ENCODE results near the gene PDIA2.
"Not testable (repeated sequence)": the region's sequence is repeated elsewhere in the genome, so short reads cannot be mapped to it uniquely, and the experiment has no call there.

Gene PDIA2

DNA sequence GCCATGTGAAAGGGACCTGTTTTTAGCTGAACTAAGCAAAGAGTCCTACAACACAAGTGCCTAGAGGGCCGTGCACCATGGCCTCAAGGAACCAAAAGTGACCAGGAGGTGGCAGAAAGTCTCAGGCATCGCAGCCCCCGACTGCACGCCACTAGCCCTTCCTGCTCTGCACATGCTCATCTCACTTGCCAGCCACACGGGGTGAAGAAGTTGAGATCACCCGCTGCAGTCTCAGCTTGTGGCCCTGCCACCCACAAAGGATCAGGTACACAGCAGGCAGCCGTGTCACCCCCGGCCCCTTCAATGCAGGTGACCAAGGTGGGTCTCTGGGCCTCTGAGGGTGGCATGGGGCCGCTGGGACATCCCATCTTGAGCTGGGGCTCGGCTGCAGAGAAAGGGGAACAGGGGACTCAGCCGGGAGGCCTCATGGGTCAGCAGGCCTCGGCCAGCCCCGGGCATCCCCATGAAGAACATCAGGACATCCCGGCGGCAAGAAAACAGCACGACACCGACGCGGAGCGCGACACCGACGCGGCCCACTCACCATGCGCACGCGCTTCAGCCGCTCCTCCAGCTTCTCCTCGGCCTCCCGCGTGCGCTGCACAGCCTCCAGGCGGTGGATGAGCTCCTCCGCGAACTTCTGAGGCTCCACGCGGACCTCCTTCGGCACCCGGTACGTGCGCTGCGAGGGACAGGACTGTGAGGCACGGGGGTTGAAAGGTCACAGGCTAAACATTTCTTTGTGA lies 21.0 kb downstream of the PDIA2 start:
- no peak for DNase-seq

DNA sequence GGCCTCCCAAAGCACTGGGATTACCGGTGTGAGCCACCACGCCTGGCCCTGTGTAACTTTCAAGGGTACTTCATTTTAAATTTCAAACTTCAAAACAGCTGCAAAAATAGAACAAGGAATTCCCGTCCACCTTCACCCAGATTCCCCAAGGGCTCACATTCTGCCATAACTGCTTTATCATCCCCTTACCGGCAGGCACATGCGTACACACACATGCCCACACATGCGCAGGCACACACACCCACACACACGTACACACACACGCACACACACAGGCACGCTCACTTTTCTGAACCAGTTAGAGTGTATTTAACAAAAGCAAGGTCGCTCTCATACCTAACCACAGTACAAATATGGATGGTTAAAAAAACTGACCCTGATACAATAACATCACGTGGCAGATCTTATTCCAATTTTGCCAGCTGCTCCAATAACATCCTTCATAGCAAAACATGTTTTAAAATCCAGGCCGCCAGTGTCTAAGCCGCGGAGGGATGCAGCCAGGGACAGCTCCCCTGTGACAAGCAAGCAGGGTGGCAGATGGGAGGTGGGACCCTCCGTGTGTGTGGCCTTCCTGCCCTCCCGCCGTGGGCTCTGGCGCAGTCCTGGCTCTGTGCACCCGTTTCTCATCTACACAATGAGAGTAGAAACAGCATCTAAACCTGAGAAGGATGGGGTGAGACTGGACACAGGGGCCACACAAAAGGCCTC lies 23.1 kb downstream of the PDIA2 start:
- no peak for DNase-seq

- DNase-seq = no peak
Measured at GRCh38 chr16:306911-307370, 24.0 kb downstream of the PDIA2 start.

DNA sequence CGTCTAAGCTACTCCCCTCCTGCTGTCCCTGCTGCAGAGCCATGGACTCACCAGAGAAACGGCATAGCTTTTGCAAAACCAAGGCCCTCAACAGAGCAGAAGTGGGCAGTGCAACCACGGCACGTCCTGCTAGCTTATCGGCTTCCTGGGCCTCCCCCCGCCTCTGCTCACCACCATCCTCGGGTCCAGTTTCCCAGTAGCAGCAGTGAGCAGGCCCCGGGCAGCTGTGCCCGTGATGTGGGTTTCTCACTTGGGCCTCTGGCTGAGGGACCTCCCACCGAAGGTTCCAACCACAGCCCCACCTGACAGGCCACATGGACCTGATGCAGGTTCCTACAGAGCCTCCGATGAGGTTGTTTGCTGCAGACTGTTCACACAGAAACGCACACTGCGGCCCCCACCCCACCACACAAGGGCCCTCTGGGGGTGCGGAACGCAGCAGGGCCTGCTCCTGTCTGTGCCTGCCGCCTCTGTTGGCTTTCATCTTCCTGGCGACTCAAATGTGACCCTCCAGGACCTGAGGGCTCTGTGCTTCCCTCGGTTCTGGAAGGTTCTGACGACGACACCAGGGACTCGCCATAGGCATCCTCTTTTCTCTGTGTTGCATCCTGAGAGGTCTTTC lies 24.8 kb downstream of the PDIA2 start:
- DNase-seq = no peak

DNA sequence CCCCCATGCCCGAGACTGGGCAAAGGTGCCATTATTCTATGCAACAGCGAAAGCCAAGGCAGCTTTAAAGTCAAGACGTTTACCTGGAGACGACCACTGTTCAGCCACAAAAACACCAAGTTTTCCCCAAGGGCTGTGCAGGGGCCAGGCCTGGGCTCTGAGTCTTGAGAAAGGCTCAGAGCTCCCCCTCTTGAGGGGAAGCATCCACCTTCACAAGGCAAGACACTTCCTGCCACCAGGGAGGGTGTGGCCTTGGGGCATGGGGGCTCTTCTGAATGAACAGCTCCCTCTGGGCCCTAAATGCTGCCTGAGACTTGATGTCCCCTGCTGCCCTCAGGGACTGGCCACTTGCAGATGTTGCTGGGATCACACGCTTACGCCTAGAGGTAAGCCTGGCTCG lies 26.5 kb downstream of the PDIA2 start:
- DNase-seq = no peak

- DNase-seq = no peak
Measured at GRCh38 chr16:311725-312124, 28.8 kb downstream of the PDIA2 start.

DNA sequence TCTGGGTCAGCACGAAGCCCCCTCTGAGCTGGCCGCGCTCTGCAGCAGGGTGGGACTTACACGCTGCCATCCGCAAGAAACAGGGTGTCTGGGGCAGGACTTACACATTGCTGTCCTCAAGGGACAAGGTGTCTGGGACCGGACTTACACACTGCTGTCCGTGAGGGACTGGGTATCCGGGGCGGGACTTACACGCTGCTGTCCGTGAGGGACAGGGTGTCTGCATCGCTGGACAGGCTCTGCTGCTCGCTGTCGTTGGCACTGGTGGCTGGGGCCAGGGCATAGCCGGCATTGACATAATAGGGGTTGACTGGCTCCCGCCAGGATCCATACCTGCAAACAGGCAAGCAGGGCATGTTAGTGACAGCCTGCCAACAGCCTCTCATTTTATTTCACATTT lies 31.4 kb downstream of the PDIA2 start:
- no peak for DNase-seq

GRCh38 chr16:314795-315299 lies 31.9 kb downstream of the PDIA2 start:
- DNase-seq = no peak

DNA sequence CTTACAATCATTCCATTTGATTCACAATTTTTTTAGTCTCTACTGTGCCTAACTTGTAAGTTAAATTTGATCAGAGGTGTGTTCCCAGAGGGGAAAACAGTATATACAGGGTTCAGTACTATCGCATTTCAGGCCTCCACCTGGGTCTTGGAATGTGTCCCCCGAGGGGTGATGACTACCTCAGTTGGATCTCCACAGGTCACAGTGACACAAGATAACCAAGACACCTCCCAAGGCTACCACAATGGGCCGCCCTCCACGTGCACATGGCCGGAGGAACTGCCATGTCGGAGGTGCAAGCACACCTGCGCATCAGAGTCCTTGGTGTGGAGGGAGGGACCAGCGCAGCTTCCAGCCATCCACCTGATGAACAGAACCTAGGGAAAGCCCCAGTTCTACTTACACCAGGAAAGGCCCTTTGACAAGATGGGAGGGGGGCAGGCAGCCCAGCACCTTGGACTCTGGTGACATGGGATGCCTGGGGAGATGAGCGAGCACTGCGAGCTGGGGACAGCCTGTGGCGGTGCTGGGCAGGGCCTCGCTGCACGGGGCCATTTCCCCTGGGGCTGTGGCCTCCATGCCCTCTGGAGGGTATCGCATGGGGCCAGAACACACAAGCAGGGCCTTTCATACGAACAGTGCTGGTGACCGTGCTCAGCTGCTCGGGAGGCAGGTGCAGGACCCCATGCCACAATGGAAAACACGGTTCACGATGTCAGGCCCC lies 33.9 kb downstream of the PDIA2 start:
- DNase-seq = no peak

DNA sequence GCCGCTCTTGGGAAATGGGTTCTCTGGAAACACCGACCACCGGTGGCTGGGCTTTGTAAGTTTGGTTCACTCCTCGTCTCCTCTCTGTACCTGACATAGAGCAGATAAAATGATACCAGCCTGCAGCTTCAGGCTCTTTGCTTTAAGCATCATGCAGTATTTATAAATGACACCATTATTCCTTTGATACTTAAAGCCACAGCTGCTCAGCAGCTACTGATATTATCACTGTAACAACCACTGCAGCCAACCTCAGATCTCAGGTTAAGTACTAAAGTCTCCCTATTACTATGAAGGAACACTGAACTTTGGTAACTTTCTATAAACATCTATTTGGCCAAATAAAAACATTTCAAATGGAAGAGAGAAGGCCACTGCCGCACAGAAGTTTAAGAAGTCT lies 34.6 kb downstream of the PDIA2 start:
- no peak for DNase-seq

- DNase-seq = no peak
Measured at GRCh38 chr16:318628-319027, 35.7 kb downstream of the PDIA2 start.

DNA sequence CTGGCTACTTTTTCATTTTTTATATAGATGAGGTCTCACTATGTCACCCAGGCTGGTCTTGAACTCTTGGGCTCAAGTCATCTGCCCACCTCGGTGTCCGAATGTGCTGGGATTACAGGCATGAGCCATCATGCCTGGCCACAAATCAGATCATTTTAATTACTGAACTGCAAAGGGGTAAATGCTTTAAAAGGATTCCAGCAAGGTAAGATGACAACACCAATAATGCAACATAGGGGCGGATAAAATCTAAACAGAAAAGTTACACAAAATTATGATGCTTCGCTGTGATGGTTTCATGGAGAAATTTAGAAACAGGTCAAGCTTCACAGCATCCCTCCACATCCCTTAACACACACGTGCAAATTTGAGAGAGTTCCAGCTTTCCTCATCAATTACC lies 37.2 kb downstream of the PDIA2 start:
- DNase-seq = no peak

GRCh38 chr16:321532-321931 lies 38.6 kb downstream of the PDIA2 start:
- DNase-seq = no peak

DNA sequence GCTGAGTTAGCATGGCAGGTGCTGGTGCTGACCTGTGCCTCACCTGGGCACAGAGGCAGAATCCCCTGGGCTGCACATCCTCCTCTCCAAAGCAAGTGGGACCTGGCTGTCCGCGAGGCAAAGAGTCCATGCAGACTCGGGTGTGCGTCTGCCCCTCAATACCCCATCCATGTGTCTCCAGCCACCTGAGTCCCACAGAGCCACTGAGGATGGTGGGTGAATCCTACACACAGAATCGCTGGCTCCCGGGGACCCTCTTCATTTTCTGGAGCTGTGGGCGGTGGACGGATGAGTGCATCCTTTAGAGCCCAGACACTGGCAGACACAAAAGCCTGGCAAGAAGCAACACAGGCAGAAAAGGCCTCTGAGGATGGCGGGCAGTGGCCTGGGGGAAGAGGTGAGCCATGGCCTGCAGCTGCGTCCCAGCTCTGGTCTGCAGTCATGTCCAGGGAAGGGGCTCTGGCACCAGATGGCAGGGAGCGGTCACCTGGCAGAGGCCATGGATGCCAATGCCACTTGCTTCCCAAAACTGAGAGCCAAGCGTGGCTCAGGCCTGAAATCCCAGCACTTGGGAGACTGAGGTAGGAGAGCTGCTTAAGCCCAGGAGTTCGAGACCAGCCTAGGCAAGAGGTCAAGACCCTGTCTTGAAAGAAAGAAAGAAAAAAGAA lies 39.6 kb downstream of the PDIA2 start:
- no peak for DNase-seq

DNA sequence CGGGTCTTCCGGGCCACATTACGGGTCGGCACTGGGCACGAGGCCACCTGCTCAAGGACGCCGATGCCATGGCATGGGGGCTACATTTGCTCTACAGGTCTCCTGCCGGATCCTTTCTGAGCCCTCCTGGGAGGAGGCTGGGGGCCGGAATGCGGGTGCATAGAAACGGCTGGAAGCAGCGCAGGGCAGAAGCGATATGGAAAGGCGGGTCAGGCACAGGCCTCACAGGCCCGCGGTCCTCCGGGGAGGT lies 41.2 kb downstream of the PDIA2 start:
- no peak for DNase-seq

- no peak for DNase-seq
Measured at GRCh38 chr16:324451-325334, 41.7 kb downstream of the PDIA2 start.

DNA sequence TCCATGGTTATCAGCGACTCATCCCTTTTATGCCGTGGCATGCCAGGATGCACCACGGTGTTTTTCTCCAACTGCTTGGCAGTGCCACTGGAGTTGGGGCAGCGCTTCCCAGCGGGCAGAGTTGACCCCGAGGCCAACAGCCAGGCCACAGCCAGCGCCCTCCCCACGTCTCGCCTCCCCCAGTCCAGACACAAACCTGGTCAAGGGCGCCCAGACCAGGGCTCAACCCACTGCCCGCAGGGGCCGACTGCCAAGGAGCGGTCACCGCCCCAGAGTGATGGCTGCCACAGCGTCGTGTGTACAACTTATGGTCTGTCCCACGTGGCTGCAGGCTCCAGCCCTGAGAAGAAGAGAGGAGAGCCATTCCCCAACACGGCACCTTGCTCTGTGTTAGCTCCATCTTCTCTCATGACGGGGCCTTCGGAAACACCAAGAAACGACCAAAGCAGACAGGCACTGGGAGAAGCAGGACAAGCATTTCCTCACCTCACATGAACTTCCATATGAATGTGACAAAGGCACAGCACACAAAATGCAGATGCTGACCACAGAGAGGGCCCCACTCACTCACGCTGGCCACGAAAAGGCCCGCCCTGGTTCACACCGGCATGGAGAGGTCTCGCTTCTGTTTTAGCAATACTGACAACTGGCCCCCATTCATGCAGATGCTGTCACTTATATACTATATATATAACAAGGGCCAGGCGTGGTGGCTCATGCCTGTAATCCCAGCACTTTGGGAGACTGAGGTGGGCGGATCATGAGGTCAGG lies 42.6 kb downstream of the PDIA2 start:
- DNase-seq = no peak

DNA sequence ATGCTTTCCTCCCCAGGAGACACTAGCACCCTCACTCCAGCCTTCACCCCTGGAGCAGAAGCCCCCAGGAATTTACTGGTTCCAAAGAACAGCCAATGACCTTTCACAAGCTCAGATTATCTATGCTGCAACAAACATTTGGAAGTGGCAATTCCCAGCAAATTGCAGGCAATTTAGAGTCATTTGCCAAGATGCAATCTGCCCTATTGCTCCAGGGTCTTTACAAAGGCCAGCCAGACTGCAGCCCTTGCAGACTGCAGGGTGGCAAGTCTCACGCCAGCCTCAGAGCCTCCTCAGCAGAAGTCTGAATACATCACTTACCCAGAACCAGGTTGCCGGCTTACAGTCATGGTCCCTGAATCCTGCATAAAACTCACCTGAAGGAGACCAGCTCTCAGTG lies 47.8 kb downstream of the PDIA2 start:
- DNase-seq = no peak

DNA sequence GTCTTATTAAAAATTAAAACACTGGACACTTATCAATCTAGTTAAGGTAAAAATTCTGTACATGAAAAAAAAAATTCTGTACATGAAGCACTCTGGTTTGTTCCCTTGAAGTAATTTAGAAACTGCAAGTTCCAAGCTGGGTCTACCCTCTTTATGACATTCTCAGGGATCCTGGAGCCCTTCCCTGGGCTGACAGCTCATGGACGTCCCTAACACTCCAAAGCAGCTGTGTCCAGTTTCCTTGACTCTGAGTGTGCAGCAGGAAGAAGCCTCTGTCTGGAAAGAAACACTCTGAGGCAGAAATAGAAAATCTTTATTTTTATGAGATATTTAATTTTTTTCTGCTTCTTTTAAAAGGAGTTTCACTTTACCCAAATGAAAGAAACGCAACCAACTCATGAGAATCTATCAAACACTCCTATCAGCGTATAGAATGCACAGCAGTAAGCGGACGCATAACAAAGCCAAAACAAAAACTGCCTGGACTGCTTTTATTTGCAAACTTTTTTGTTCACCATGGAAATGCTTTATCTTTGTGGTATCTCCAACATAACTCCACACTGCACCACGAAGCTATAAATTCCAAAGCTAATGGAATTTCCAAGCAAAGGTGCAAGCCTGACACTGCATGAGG lies 48.3 kb downstream of the PDIA2 start:
- not testable (repeated sequence) for DNase-seq

- DNase-seq = no peak
Measured at GRCh38 chr16:333406-334094, 50.6 kb downstream of the PDIA2 start.
